Calu3 (cell line): ENCODE measurements around the gene RNF130. TPM values are rescaled to one million over a fixed set of nuclear protein-coding genes. Genes with fewer than 3 reads are reported as not detected.

ENCODE experiments used
- BruUV-seq: library from RNA; stranded (reverse); fragments of 400-500 nt; replicated peaks from 2 replicates; lab custom pipeline; 2021; lab: Mats Ljungman, UMichigan
- CTCF ChIA-PET: fragments of 300-600 bp; sonication (Branson Sonifier 250); formaldehyde crosslinking; loops from one replicate; lab custom pipeline; 2022; ENCODE audit warnings: antibody characterized with exemption; lab: Charles Lee
- DNase-seq: peaks from one replicate; pipeline ENCODE4 v3.0.0; 2022
- H3K27ac Mint-ChIP-seq: one replicate; pipeline ENCODE4 v1.8.0; 2022; ENCODE audit warnings: mixed read lengths; ENCODE audit not compliant: unreplicated experiment
- H3K27me3 Mint-ChIP-seq: one replicate; pipeline ENCODE4 v1.8.0; 2022; ENCODE audit warnings: mixed read lengths; ENCODE audit not compliant: unreplicated experiment
- H3K36me3 Mint-ChIP-seq: one replicate; pipeline ENCODE4 v1.8.0; 2022; ENCODE audit warnings: mild to moderate bottlenecking, moderate library complexity, mixed read lengths; ENCODE audit not compliant: insufficient read depth, unreplicated experiment
- H3K4me1 Mint-ChIP-seq: one replicate; pipeline ENCODE4 v1.8.0; 2022; ENCODE audit warnings: mild to moderate bottlenecking, low read depth, mixed read lengths; ENCODE audit not compliant: unreplicated experiment
- H3K4me3 Mint-ChIP-seq: one replicate; pipeline ENCODE4 v1.8.0; 2022; ENCODE audit warnings: mild to moderate bottlenecking, low read depth, moderate library complexity, mixed read lengths; ENCODE audit not compliant: unreplicated experiment
- H3K9me3 Mint-ChIP-seq: one replicate; pipeline ENCODE4 v1.8.0; 2022; ENCODE audit warnings: low read depth, mixed read lengths; ENCODE audit not compliant: unreplicated experiment
- CTCF ChIP-seq: fragments of 200-600 bp; IDR thresholded peaks from one replicate; pipeline ENCODE4 v1.8.0; 2022; ENCODE audit warnings: antibody characterized with exemption; ENCODE audit not compliant: unreplicated experiment
- intact Hi-C: fragments of 100-400 bp; cut with micrococcal nuclease; formaldehyde crosslinking; loops from one replicate; pipeline ENCODE4 v1.10.0; 2022; ENCODE audit not compliant: unreplicated experiment
- total RNA-seq: library from RNA; stranded (reverse); gene quantifications from 2 replicates; pipeline ENCODE4 v1.2.3, GENCODE V29; 2022

The RNF130 gene
- total RNA-seq, 1 experiment from 2014 or later = 34.0 TPM

GRCh38 chr5:180101451-180102105 is 30.0 kb upstream of the RNF130 start:
- no peak for DNase-seq
- H3K4me1 Mint-ChIP-seq = no peaks in the 10 kb centered on the region
- CTCF ChIA-PET = interaction anchor here (1.5 kb wide), 1 partner anchor 188 kb away, joined by 4 read pairs; no protein-coding TSS in a partner anchor
- H3K4me3 Mint-ChIP-seq = no peak overlapping the region
- BruUV-seq = no TSS peak
- TF ChIP-seq CTCF = no peak
- H3K36me3 Mint-ChIP-seq = no peaks in the 10 kb centered on the region
- peaks cover 38% of the 10 kb centered on the region for H3K27me3 Mint-ChIP-seq
- no peak overlapping the region for H3K27ac Mint-ChIP-seq
- H3K9me3 Mint-ChIP-seq = peaks cover 3% of the 10 kb centered on the region
- intact Hi-C loops = no loop called here

- Mint-ChIP-seq H3K4me3 (no peak overlapping the region), H3K27ac (no peak overlapping the region), H3K27me3 (peaks cover 36% of the 10 kb centered on the region), H3K9me3 (no peaks in the 10 kb centered on the region), H3K4me1 (no peaks in the 10 kb centered on the region), H3K36me3 (no peaks in the 10 kb centered on the region)
- no peak for DNase-seq
- CTCF ChIA-PET = no interaction called here
- intact Hi-C loops = no loop called here
- no TSS peak for BruUV-seq
- TF ChIP-seq CTCF = no peak
These were observed 29.3 kb upstream of the RNF130 start for GRCh38 chr5:180100621-180101450.

- no TSS peak for BruUV-seq
- Mint-ChIP-seq H3K27ac (no peak overlapping the region), H3K27me3 (peaks cover 43% of the 10 kb centered on the region), H3K4me1 (no peaks in the 10 kb centered on the region), H3K4me3 (no peak overlapping the region), H3K36me3 (no peaks in the 10 kb centered on the region), H3K9me3 (no peaks in the 10 kb centered on the region)
- intact Hi-C loops = no loop called here
- DNase-seq = no peak
- CTCF ChIA-PET = no interaction called here
- TF ChIP-seq CTCF = no peak
These were observed 28.4 kb upstream of the RNF130 start for GRCh38 chr5:180099733-180100611.

GRCh38 chr5:180098991-180099732 is 27.6 kb upstream of the RNF130 start:
- H3K27me3 Mint-ChIP-seq = peaks cover 47% of the 10 kb centered on the region
- H3K4me1 Mint-ChIP-seq = no peaks in the 10 kb centered on the region
- no peak overlapping the region for H3K4me3 Mint-ChIP-seq
- H3K9me3 Mint-ChIP-seq = no peaks in the 10 kb centered on the region
- CTCF ChIA-PET = no interaction called here
- H3K27ac Mint-ChIP-seq = no peak overlapping the region
- intact Hi-C loops = no loop called here
- no peak for DNase-seq
- no peak for TF ChIP-seq CTCF
- no peaks in the 10 kb centered on the region for H3K36me3 Mint-ChIP-seq
- no TSS peak for BruUV-seq
